ENCODE data around the gene ISM1.

- TF ChIP-seq CTCF (IDR thresholded peaks at IDR 0.05) (no peak), POLR2A (IDR thresholded peaks at IDR 0.05) (no peak)
These were observed 18.5 kb upstream of the ISM1 start for GRCh38 chr20:13202565-13202964.
